ENCODE data around the gene DPP8.
"Not testable (repeated sequence)": the region's sequence is repeated elsewhere in the genome, so short reads cannot be mapped to it uniquely, and the experiment has no call there.

The DPP8 gene

GRCh38 chr15:65524226-65524625, 6.7 kb upstream of the DPP8 start:
- no peak for DNase-seq

GRCh38 chr15:65521350-65521749, 3.9 kb upstream of the DPP8 start:
- no peak for DNase-seq

- DNase-seq = peak in 1 of 2 experiments; percentile 23
Measured at GRCh38 chr15:65518633-65519285, 1.3 kb upstream of the DPP8 start.

- no peak for DNase-seq
Measured at GRCh38 chr15:65517866-65518207, 348 bp upstream of the DPP8 start.

- no peak for DNase-seq
Measured at GRCh38 chr15:65512807-65513416, 4.6 kb downstream of the DPP8 start.

- no peak for DNase-seq
Measured at GRCh38 chr15:65512189-65512588, 5.3 kb downstream of the DPP8 start.

- no peak for DNase-seq
Measured at GRCh38 chr15:65509321-65509720, 8.2 kb downstream of the DPP8 start.

GRCh38 chr15:65494076-65494475, 23.4 kb downstream of the DPP8 start:
- DNase-seq = no peak

GRCh38 chr15:65484876-65485275, 32.6 kb downstream of the DPP8 start:
- DNase-seq = no peak

- DNase-seq = no peak
Measured at GRCh38 chr15:65476903-65477302, 40.6 kb downstream of the DPP8 start.

- no peak for DNase-seq
Measured at GRCh38 chr15:65470866-65471265, 46.6 kb downstream of the DPP8 start.

- no peak for DNase-seq
Measured at GRCh38 chr15:65468229-65468909, 49.1 kb downstream of the DPP8 start.

GRCh38 chr15:65466901-65467300, 50.6 kb downstream of the DPP8 start:
- DNase-seq = no peak

- not testable (repeated sequence) for DNase-seq
Measured at GRCh38 chr15:65463096-65463495, 54.4 kb downstream of the DPP8 start.

- no peak for DNase-seq
Measured at GRCh38 chr15:65460741-65461347, 56.6 kb downstream of the DPP8 start.

- DNase-seq = not testable (repeated sequence)
Measured at GRCh38 chr15:65455256-65455655, 62.2 kb downstream of the DPP8 start.

GRCh38 chr15:65451989-65452388, 65.5 kb downstream of the DPP8 start:
- DNase-seq = no peak

- DNase-seq = no peak
Measured at GRCh38 chr15:65450556-65450955, 66.9 kb downstream of the DPP8 start.

GRCh38 chr15:65447145-65447544, 70.3 kb downstream of the DPP8 start:
- no peak for DNase-seq

GRCh38 chr15:65434201-65434600, 83.3 kb downstream of the DPP8 start:
- DNase-seq = no peak

GRCh38 chr15:65431731-65432130, 85.8 kb downstream of the DPP8 start:
- no peak for DNase-seq

GRCh38 chr15:65426216-65426853, 91.2 kb downstream of the DPP8 start:
- no peak for DNase-seq

GRCh38 chr15:65424683-65425082, 92.8 kb downstream of the DPP8 start:
- DNase-seq = no peak
